ENCODE measurements around the gene SPTLC2. TPM values are rescaled to one million over a fixed set of nuclear protein-coding genes. Genes with fewer than 3 reads are reported as not detected.

The SPTLC2 gene
- total RNA-seq, 1 donor from 2014 or later, result 44.2 TPM

DNA sequence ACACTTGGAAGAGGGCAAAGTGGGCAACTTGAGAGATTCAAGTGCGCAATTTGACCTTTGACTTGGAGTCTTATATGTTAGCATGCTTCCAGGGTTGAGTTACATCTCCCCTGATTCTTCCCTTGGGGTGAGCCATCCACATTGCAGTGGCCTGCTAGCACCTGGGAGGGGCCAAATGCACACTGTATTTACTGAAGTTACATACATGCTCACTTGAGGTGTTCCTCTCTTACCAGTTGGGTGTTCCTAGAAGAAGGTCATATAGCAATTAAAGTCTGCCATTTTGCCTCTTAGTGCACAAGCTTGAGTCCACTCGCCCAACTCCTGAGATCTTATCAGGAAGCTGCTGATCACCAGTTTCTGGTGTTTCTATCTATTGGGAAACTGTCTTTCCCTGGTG is 13.7 kb upstream of the SPTLC2 start:
- H3K9me3 ChIP-seq, result no peaks in the 10 kb centered on the region
- no peaks in the 10 kb centered on the region for H3K4me1 ChIP-seq
- H3K27me3 ChIP-seq, result no peaks in the 10 kb centered on the region
- no peak for TF ChIP-seq CTCF (IDR thresholded peaks at IDR 0.05)
- no peaks in the 10 kb centered on the region for H3K36me3 ChIP-seq
- no peak overlapping the region for H3K27ac ChIP-seq
- no peak overlapping the region for H3K4me3 ChIP-seq
- DNase-seq (no peak), ATAC-seq (no peak)
- intact Hi-C loops (cut with DNase I), result no loop called here

DNA sequence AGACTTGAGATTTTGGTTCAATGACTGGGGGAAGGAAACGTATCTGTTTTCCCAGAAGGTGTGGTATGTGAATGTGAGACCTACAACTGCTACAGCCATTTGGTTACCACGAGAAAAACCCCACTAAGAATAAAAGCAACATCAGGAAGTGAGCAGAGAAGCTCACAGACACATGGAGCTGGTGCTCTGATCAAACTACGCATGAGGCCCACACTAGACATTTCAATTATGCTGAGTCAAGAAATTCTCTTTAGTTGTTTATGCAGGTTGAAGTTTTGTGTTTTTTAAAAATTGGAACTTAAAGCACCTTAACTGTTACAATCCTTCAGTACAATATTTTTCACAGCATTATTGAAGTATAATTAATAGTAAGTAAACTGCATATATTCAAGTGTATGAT is 8.9 kb upstream of the SPTLC2 start:
- TF ChIP-seq CTCF (IDR thresholded peaks at IDR 0.05), result no peak
- DNase-seq (no peak), ATAC-seq (no peak)
- no peaks in the 10 kb centered on the region for H3K27me3 ChIP-seq
- no peaks in the 10 kb centered on the region for H3K4me1 ChIP-seq
- H3K4me3 ChIP-seq, result no peak overlapping the region
- no peaks in the 10 kb centered on the region for H3K36me3 ChIP-seq
- H3K27ac ChIP-seq, result no peak overlapping the region
- intact Hi-C loops (cut with DNase I), result no loop called here
- no peaks in the 10 kb centered on the region for H3K9me3 ChIP-seq

GRCh38 chr14:77623201-77623600 is 6.8 kb upstream of the SPTLC2 start:
- Histone ChIP-seq H3K27ac (no peak overlapping the region), H3K4me3 (no peak overlapping the region), H3K9me3 (no peaks in the 10 kb centered on the region), H3K27me3 (no peaks in the 10 kb centered on the region), H3K4me1 (no peaks in the 10 kb centered on the region), H3K36me3 (no peaks in the 10 kb centered on the region)
- DNase-seq, result no peak
- intact Hi-C loops (cut with DNase I), result no loop called here
- no peak for ATAC-seq
- TF ChIP-seq CTCF (IDR thresholded peaks at IDR 0.05), result no peak

GRCh38 chr14:77622366-77622961 is 6.0 kb upstream of the SPTLC2 start:
- no peak for TF ChIP-seq CTCF (IDR thresholded peaks at IDR 0.05)

DNA sequence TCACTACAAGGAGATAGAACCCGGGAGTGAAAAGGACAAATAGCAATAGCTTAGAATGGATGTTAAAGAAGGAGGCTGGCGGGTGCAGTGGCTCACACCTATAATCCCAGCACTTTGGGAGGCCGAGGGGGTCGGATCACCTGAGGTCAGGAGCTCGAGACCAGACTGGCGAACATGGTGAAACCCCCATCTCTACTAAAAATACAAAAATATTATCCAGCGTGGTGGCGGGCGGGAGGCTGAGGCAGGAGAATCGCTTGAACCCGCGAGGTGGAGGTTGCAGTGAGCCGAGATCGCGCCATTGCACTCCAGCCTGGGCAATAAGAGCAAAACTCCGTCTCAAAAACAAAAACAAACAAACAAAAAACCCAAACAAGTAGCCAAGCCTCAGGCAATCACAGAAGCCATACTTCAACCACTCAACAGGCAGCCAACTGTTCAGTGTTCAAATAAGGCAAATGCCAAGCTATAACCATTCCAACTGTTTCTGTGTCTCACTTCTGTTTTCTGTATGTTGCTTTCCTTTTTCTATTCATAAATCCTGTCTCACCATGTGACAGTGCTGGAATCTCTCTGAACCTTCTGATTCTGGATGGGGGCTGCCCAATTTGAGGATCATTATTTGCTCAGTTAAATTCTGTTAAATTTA is 3.9 kb upstream of the SPTLC2 start:
- ATAC-seq, result no peak
- H3K27ac ChIP-seq, result no peak overlapping the region
- intact Hi-C loops (cut with DNase I), result no loop called here

More at GRCh38 chr14:77622366-77622961, 6.0 kb upstream of the SPTLC2 start:
- H3K4me1 ChIP-seq, result no peaks in the 10 kb centered on the region
- intact Hi-C loops (cut with DNase I), result no loop called here
- H3K4me3 ChIP-seq, result no peak overlapping the region
- no peak overlapping the region for H3K27ac ChIP-seq
- ATAC-seq (peak; percentile 98), DNase-seq (peak; percentile 80)
- no peaks in the 10 kb centered on the region for H3K9me3 ChIP-seq
- no peaks in the 10 kb centered on the region for H3K36me3 ChIP-seq
- no peaks in the 10 kb centered on the region for H3K27me3 ChIP-seq

More for the DNA sequence above, 3.9 kb upstream of the SPTLC2 start:
- H3K9me3 ChIP-seq, result no peaks in the 10 kb centered on the region
- DNase-seq, result no peak
- H3K27me3 ChIP-seq, result no peaks in the 10 kb centered on the region
- peaks cover 5% of the 10 kb centered on the region for H3K4me1 ChIP-seq
- no peaks in the 10 kb centered on the region for H3K36me3 ChIP-seq
- H3K4me3 ChIP-seq, result no peak overlapping the region
- no peak for TF ChIP-seq CTCF (IDR thresholded peaks at IDR 0.05)

Measured in upper lobe of right lung (tissue), 1 donor.